Measurements from ENCODE around the gene GFY. TPM values are rescaled to one million over a fixed set of nuclear protein-coding genes. Genes with fewer than 3 reads are reported as not detected.
A peak's percentile ranks its signal among the peaks of the same experiment; 100 is the strongest.

The GFY gene
- total and polyA plus RNA-seq, 4 experiments from 2014 or later, result not detected

GRCh38 chr19:49425922-49426592 is 869 bp downstream of the GFY start:
- Histone ChIP-seq H3K4me3 (ENCODE audit: low read length in 2 of 2) (no peak overlapping the region), H3K36me3 (ENCODE audit: insufficient read depth, low read length) (no peaks in the 10 kb centered on the region), H3K27me3 (ENCODE audit: insufficient read depth, low read length) (peaks cover 70% of the 10 kb centered on the region), H3K4me1 (ENCODE audit: insufficient read depth, low read length) (peaks cover 51% of the 10 kb centered on the region), H3K27ac (ENCODE audit: low read depth, low read length) (no peak overlapping the region), H3K9me3 (ENCODE audit: control insufficient read depth in 1 of 2, low read length in 2 of 2) (no peaks in the 10 kb centered on the region)
- H3K4me1 Mint-ChIP-seq, result peaks cover 41 to 91% (median 63%) of the 10 kb centered on the region in 4 donors
- ChIA-PET POLR2A (ENCODE audit: partially characterized antibody) (interaction anchor here (0.8 to 1.8 kb wide), 5 partner anchors 13 to 43 kb away, joined by 3 to 6 read pairs (median 4); no protein-coding TSS in a partner anchor), CTCF (ENCODE audit: partially characterized antibody) (interaction anchor here (1.0 to 1.2 kb wide), 2 partner anchors 17 to 18 kb away, joined by 3 read pairs; no protein-coding TSS in a partner anchor)
- H3K9me3 Mint-ChIP-seq, result peaks cover 0 to 3% (median 0%) of the 10 kb centered on the region in 8 donors
- peak in 1 of 5 donors; percentile 31 for DNase-seq
- H3K36me3 Mint-ChIP-seq, result peaks cover 0 to 5% of the 10 kb centered on the region in 2 donors
- intact Hi-C loops (cut with micrococcal nuclease), result no loop called here
- peak overlapping the region in 4 of 8 donors; percentile 1 to 70 (median 39) for H3K4me3 Mint-ChIP-seq
- H3K27ac Mint-ChIP-seq, result peak overlapping the region in 2 of 7 donors; percentile 62 to 74
- peaks cover 71 to 78% of the 10 kb centered on the region in 2 donors for H3K27me3 Mint-ChIP-seq

- intact Hi-C loops (cut with micrococcal nuclease), result no loop called here
- Mint-ChIP-seq H3K4me3 (peak overlapping the region in 3 of 8 donors; percentile 2 to 52 (median 36)), H3K27me3 (peaks cover 68 to 77% of the 10 kb centered on the region in 2 donors), H3K36me3 (peaks cover 0 to 5% of the 10 kb centered on the region in 2 donors), H3K4me1 (peaks cover 36 to 87% (median 59%) of the 10 kb centered on the region in 4 donors), H3K27ac (peak overlapping the region in 1 of 7 donors; percentile 46), H3K9me3 (peaks cover 0 to 3% (median 0%) of the 10 kb centered on the region in 8 donors)
- ChIA-PET POLR2A (ENCODE audit: partially characterized antibody) (interaction anchor here (0.8 to 1.8 kb wide), 4 partner anchors 17 to 35 kb away, joined by 3 to 6 read pairs (median 3); no protein-coding TSS in a partner anchor), CTCF (ENCODE audit: partially characterized antibody) (interaction anchor here (1.8 kb wide), 1 partner anchor 21 kb away, joined by 4 read pairs; no protein-coding TSS in a partner anchor)
- no peak overlapping the region for H3K4me3 ChIP-seq (ENCODE audit: low read length in 2 of 2)
- H3K9me3 ChIP-seq (ENCODE audit: control insufficient read depth in 1 of 2, low read length in 2 of 2), result no peaks in the 10 kb centered on the region
- DNase-seq, result peak in 1 of 5 donors; percentile 13
- no peak overlapping the region for H3K27ac ChIP-seq (ENCODE audit: low read depth, low read length)
- peaks cover 43% of the 10 kb centered on the region for H3K4me1 ChIP-seq (ENCODE audit: insufficient read depth, low read length)
- peaks cover 70% of the 10 kb centered on the region for H3K27me3 ChIP-seq (ENCODE audit: insufficient read depth, low read length)
- no peaks in the 10 kb centered on the region for H3K36me3 ChIP-seq (ENCODE audit: insufficient read depth, low read length)
Observed at GRCh38 chr19:49427339-49427738, 2.2 kb downstream of the GFY start.

GRCh38 chr19:49427855-49428546 is 2.8 kb downstream of the GFY start:
- Mint-ChIP-seq H3K27ac (peak overlapping the region in 1 of 7 donors; percentile 46), H3K9me3 (peaks cover 0 to 2% (median 0%) of the 10 kb centered on the region in 8 donors), H3K27me3 (peaks cover 65 to 74% of the 10 kb centered on the region in 2 donors), H3K36me3 (peaks cover 0 to 5% of the 10 kb centered on the region in 2 donors), H3K4me3 (peak overlapping the region in 7 of 8 donors; percentile 35 to 68 (median 58)), H3K4me1 (peaks cover 33 to 87% (median 57%) of the 10 kb centered on the region in 4 donors)
- H3K27ac ChIP-seq (ENCODE audit: low read depth, low read length), result no peak overlapping the region
- peaks cover 43% of the 10 kb centered on the region for H3K4me1 ChIP-seq (ENCODE audit: insufficient read depth, low read length)
- H3K4me3 ChIP-seq (ENCODE audit: low read length in 2 of 2), result peak overlapping the region in 1 of 2 donors; percentile 34
- peak in 2 of 5 donors; percentile 23 to 40 for DNase-seq
- peaks cover 70% of the 10 kb centered on the region for H3K27me3 ChIP-seq (ENCODE audit: insufficient read depth, low read length)
- intact Hi-C loops (cut with micrococcal nuclease), result loop anchor here (2.0 kb wide), 1 partner anchor 19 kb away; no protein-coding TSS in a partner anchor
- no peaks in the 10 kb centered on the region for H3K9me3 ChIP-seq (ENCODE audit: control insufficient read depth in 1 of 2, low read length in 2 of 2)
- no peaks in the 10 kb centered on the region for H3K36me3 ChIP-seq (ENCODE audit: insufficient read depth, low read length)
- ChIA-PET CTCF (ENCODE audit: partially characterized antibody) (interaction anchor here (1.5 to 1.8 kb wide), 2 partner anchors 18 to 22 kb away, joined by 3 to 4 read pairs; no protein-coding TSS in a partner anchor), POLR2A (ENCODE audit: partially characterized antibody) (interaction anchor here (1.0 to 1.8 kb wide), 2 partner anchors 14 to 18 kb away, joined by 3 read pairs; no protein-coding TSS in a partner anchor)

- CTCF ChIA-PET (ENCODE audit: partially characterized antibody), result interaction anchor here (1.4 to 1.8 kb wide), 3 partner anchors 17 to 22 kb away, joined by 3 to 5 read pairs (median 4); no protein-coding TSS in a partner anchor
- intact Hi-C loops (cut with micrococcal nuclease), result loop anchor here (2.0 kb wide), 1 partner anchor 20 kb away; no protein-coding TSS in a partner anchor
- Histone ChIP-seq H3K4me3 (ENCODE audit: low read length in 2 of 2) (no peak overlapping the region), H3K9me3 (ENCODE audit: control insufficient read depth in 1 of 2, low read length in 2 of 2) (no peaks in the 10 kb centered on the region), H3K4me1 (ENCODE audit: insufficient read depth, low read length) (peaks cover 42% of the 10 kb centered on the region), H3K27me3 (ENCODE audit: insufficient read depth, low read length) (peaks cover 69% of the 10 kb centered on the region), H3K27ac (ENCODE audit: low read depth, low read length) (no peak overlapping the region), H3K36me3 (ENCODE audit: insufficient read depth, low read length) (no peaks in the 10 kb centered on the region)
- POLR2A ChIA-PET (ENCODE audit: partially characterized antibody), result interaction anchor here (1.0 kb wide), 1 partner anchor 13 kb away, joined by 3 read pairs; no protein-coding TSS in a partner anchor
- DNase-seq, result peak in 1 of 5 donors; percentile 18
- H3K4me1 Mint-ChIP-seq, result peaks cover 31 to 86% (median 55%) of the 10 kb centered on the region in 4 donors
- peaks cover 2 to 8% of the 10 kb centered on the region in 2 donors for H3K36me3 Mint-ChIP-seq
- peak overlapping the region in 1 of 7 donors; percentile 46 for H3K27ac Mint-ChIP-seq
- H3K9me3 Mint-ChIP-seq, result peaks cover 0 to 2% (median 0%) of the 10 kb centered on the region in 8 donors
- H3K4me3 Mint-ChIP-seq, result peak overlapping the region in 6 of 8 donors; percentile 22 to 77 (median 60)
- peaks cover 64 to 76% of the 10 kb centered on the region in 2 donors for H3K27me3 Mint-ChIP-seq
Observed at GRCh38 chr19:49428547-49429451, 3.6 kb downstream of the GFY start.

- ChIA-PET CTCF (ENCODE audit: partially characterized antibody) (interaction anchor here (1.1 to 1.4 kb wide), 2 partner anchors 10 to 18 kb away, joined by 3 to 5 read pairs; no protein-coding TSS in a partner anchor), POLR2A (ENCODE audit: partially characterized antibody) (no interaction called here)
- peak in 1 of 5 donors; percentile 2 for DNase-seq
- Histone ChIP-seq H3K4me3 (ENCODE audit: low read length in 2 of 2) (no peak overlapping the region), H3K27ac (ENCODE audit: low read depth, low read length) (no peak overlapping the region), H3K9me3 (ENCODE audit: control insufficient read depth in 1 of 2, low read length in 2 of 2) (no peaks in the 10 kb centered on the region), H3K36me3 (ENCODE audit: insufficient read depth, low read length) (no peaks in the 10 kb centered on the region), H3K4me1 (ENCODE audit: insufficient read depth, low read length) (peaks cover 37% of the 10 kb centered on the region), H3K27me3 (ENCODE audit: insufficient read depth, low read length) (peaks cover 68% of the 10 kb centered on the region)
- Mint-ChIP-seq H3K36me3 (peaks cover 2 to 8% of the 10 kb centered on the region in 2 donors), H3K9me3 (peaks cover 0 to 2% (median 0%) of the 10 kb centered on the region in 8 donors), H3K27ac (peak overlapping the region in 1 of 7 donors; percentile 46), H3K4me3 (no peak overlapping the region), H3K27me3 (peaks cover 65 to 72% of the 10 kb centered on the region in 2 donors), H3K4me1 (peaks cover 26 to 77% (median 46%) of the 10 kb centered on the region in 4 donors)
- intact Hi-C loops (cut with micrococcal nuclease), result no loop called here
Observed at GRCh38 chr19:49430172-49430677, 5.0 kb downstream of the GFY start.
